Astrocyte of the spinal cord (primary cell): ENCODE data around the gene WRAP73.

Experiments used
- DNase-seq: peaks from one replicate; pipeline ENCODE4 v3.0.0; 2011; ENCODE audit warnings: low read depth, low spot score
- H3K4me3 ChIP-seq: 2 replicates; pipeline ENCODE4 v1.5.1; 2011; ENCODE audit warnings: low read depth, mild to moderate bottlenecking, low read length, moderate library complexity
- in situ Hi-C: cut with HindIII; loops from 2 replicates; pipeline ENCODE4 v1.10.0; 2017; ENCODE audit warnings: low sequenced_read_pairs
- TF ChIP-seq, protein P1 (sequence below): IDR thresholded peaks from 2 replicates; pipeline ENCODE4 v1.5.1; 2012; ENCODE audit warnings: low read depth, mild to moderate bottlenecking, low read length, inconsistent platforms

WRAP73 gene

DNA sequence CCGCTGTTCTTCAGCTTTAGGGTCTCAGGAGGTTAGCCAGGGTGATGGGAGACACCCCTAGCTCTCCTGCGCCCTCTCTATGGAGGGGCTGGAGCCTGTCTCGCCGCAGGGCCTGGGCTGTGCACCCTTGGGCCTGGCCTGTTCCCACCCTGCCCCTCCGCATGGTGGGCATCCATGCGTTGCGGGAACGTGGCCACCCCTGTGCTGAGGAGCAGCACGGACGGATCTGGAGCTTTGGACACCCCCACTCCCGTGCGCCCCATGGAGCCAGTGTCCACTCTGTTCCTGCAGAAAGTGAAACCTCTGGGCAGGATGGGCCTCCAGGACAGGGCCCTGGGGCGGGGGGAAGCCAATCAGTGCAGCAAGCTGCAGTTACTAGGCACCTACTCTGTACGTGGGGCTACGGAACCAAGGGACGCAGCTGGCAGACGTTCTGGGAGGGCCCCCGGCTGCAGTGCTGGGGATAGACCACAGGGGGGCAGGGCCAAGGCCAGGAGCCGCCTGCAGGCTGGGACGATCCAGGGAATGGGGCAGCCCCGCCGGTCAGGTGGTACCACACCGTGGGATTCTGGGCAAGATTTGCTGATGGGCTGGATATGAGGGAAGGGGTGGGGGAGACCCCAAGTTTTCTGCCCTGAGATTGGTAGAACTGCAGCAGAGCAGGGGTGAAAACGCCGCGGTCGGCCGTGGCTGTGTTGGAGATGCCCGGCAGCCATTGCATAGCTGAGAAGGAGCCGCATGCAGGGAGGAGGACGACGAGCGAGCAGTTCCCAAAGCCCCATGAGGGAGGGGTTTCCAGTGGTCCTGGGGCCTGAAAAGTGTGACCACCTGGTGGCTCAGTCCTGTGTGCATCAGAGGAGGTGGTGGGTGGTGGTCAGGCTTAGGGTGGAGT is 45.7 kb upstream of the WRAP73 start:
- TF ChIP-seq, protein P1, sequence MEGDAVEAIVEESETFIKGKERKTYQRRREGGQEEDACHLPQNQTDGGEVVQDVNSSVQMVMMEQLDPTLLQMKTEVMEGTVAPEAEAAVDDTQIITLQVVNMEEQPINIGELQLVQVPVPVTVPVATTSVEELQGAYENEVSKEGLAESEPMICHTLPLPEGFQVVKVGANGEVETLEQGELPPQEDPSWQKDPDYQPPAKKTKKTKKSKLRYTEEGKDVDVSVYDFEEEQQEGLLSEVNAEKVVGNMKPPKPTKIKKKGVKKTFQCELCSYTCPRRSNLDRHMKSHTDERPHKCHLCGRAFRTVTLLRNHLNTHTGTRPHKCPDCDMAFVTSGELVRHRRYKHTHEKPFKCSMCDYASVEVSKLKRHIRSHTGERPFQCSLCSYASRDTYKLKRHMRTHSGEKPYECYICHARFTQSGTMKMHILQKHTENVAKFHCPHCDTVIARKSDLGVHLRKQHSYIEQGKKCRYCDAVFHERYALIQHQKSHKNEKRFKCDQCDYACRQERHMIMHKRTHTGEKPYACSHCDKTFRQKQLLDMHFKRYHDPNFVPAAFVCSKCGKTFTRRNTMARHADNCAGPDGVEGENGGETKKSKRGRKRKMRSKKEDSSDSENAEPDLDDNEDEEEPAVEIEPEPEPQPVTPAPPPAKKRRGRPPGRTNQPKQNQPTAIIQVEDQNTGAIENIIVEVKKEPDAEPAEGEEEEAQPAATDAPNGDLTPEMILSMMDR = peak; percentile 78
- in situ Hi-C loops = no loop called here
- no peak for DNase-seq
- no peak overlapping the region for H3K4me3 ChIP-seq

DNA sequence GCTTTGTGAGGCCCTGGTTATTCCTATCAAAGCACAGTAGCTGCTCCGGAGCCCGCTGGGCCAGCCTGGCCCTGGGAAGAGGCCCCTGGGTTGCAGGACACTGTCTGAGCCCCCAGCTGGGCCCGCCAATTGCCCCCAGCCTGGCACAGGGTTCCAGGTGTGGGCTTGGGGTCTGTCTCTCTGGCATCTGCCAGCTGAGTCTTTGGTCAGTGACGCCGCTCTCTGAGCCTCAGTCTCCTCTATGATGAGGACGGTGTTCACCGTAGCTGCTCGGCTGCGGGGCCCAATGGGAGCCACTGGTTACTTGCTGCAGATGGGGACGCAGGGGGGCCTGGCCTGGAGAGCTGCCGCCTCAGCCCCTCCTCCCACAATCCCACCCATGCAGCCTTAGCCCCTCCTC is 43.4 kb upstream of the WRAP73 start:
- in situ Hi-C loops = no loop called here
- no peak overlapping the region for H3K4me3 ChIP-seq
- TF ChIP-seq, protein P1 = no peak

DNA sequence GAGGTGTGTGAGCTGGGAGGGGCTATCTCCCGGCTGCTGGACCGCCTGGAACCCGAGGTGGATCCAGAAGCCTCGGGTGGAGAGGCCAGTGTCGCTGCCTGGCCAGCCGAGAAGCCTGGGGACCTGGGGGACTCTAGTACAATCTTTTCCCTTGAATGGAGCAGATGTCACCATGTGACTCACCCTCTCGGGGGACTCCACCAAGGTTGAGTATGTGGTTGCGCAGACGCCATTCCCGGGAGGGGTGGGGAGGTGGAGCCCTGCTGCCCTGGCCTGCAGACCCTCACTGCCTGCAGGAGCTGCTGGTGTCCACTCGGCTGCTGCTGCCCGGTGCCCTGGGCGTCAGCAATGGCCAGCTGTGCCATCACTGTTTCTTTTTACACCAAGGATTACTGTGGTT is 42.7 kb upstream of the WRAP73 start:
- TF ChIP-seq, protein P1 = no peak
- DNase-seq = no peak
- in situ Hi-C loops = no loop called here
- no peak overlapping the region for H3K4me3 ChIP-seq

More for the DNA sequence above, 43.4 kb upstream of the WRAP73 start:
- DNase-seq = no peak

DNA sequence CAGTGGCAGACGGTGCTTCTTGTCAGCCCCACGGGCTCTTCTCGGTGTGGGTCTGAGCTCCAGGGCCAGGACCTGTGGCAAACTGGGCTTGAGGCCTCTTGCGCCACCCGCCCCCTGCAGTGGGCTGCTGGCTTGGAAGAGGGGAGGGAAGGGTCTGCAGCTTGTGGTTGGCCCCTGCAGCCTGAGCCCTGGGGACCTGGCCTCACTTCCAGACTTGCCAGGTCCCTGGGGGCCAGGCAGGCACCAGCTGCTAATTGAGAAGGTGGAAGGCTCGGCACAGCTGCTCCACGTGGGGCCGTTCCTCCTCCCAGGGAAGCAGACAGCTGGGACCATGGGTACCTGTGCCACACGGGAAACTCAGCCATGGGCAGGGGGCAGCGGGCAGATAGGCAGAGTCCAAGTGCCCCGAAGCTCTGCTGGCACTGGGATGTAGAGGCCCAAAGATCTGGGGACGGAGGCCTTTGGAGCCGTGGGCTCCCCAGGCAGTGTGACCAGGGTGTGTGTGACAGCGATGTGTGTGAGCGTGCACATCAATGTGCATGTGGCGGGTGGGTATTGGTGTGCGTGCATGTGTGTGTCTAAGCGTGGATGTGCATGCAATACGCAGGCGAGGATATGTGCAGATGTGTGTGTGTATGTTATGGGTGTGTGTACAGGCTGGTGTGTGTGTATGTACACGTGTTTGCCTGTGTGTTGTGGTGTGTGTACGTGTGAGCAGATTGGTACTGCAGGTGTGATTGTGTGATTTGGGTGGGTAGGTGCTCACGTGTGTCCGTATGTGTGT is 41.7 kb upstream of the WRAP73 start:
- no peak overlapping the region for H3K4me3 ChIP-seq
- no peak for DNase-seq
- TF ChIP-seq, protein P1 = no peak
- in situ Hi-C loops = no loop called here

DNA sequence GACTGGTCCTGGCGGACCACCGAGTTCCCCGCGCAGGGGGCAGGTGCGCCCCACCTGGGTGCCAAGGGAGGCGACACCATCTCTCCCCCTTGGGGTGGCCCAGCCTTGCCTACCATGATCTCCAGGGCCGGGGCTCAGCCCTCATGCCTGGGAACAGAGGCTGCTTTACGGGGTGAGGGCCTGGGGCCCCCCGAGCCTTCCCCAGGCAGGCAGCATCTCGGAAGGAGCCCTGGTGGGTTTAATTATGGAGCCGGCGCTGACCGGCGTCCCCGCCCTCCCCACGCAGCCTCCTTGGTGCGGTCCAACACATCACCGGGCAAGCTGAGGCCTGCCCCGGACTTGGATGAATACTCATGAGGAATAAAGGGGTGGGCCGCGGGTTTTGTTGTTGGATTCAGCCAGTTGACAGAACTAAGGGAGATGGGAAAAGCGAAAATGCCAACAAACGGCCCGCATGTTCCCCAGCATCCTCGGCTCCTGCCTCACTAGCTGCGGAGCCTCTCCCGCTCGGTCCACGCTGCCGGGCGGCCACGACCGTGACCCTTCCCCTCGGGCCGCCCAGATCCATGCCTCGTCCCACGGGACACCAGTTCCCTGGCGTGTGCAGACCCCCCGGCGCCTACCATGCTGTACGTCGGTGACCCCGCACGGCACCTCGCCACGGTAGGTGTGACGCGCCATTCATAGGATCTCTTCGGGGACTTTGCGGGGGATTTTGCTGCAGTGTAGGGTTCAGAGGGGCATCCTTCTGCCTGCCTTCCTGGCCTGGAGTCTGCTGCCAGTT is 40.6 kb upstream of the WRAP73 start:
- H3K4me3 ChIP-seq = no peak overlapping the region
- no peak for DNase-seq
- in situ Hi-C loops = no loop called here
- TF ChIP-seq, protein P1 = no peak

DNA sequence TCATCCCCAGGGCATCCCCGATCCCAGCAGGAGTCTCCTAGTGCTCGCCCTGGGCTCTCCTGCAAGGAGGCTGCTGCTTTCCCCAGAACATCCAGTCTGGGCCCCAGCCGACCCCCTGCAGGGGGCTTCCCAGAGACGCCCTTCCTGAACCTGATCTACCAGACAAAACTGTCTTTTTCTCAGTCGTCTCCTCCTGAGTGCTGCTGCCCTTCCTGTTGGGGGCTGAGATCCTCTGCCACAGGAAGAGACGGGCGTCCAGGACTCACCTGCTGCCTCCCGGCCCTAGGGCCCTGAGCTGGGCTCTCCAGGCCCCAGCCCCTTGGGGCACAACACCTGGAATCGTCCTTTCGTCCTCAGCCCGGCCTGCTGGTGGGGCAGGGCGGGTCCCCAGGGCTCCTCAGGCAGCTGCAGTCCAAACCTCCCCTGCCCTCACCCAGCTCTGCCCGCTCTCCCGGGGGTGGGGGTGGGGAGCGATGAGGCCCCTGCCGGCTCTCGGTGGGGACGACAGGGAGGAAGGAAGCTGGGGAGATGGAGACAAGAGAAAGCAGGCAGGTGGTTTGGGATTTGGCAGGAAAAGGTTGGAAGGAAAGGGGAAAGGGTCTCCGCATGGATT is 39.3 kb upstream of the WRAP73 start:
- no peak overlapping the region for H3K4me3 ChIP-seq
- in situ Hi-C loops = no loop called here
- no peak for DNase-seq
- TF ChIP-seq, protein P1 = no peak
